GM18511 (cell line): Measurements from ENCODE around the gene DYSF.

Experiments
- ATAC-seq: cut with Tn5 transposase; IDR thresholded peaks from one replicate; pipeline ENCODE4 v1.9.1; 2021; ENCODE audit warnings: mild to moderate bottlenecking, moderate library complexity; ENCODE audit not compliant: unreplicated experiment

The DYSF gene

DNA sequence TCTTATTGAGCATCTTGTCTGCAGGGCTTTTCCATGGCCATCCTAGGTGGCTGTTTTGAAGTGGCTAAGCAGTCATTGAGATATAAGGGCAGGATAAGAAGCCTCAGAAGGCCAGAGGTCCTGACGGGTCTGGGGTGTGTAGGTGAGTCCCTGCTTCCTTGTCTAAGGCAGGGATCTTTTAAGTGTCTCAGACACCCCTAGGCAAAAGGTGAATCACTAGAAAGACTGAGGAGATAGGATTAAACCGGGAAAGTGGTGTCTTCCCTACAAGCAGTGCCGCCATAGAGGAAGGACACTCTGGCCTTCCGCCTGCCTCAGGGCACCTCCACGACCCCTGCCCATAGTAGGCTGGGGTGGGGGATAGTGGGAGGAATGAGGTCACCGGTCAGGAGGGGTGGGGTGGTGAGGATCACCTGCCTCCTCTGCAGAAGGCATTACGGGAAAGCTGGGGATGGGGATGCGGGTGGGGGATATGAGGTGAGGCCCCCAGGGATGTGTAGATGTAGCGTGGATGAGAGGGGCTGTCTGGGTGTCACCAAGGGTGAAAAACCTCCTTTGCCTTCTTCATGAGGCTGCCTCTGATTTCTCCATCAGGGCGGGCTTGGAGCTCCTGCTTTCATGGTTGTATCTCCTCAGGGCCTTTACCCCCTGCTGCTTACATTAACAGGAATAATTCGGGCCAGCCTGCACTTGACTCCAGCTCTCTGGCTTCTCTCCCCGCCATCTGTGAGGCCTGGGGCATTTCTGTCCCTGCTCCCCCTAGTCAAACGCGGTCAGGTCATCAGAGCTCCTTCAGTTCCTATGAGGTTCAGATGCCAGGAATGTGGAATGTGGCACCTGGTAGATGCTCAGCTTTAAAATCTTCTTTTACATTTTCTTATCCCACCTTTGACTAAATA lies 244.0 kb downstream of the DYSF start:
- ATAC-seq, result no peak

DNA sequence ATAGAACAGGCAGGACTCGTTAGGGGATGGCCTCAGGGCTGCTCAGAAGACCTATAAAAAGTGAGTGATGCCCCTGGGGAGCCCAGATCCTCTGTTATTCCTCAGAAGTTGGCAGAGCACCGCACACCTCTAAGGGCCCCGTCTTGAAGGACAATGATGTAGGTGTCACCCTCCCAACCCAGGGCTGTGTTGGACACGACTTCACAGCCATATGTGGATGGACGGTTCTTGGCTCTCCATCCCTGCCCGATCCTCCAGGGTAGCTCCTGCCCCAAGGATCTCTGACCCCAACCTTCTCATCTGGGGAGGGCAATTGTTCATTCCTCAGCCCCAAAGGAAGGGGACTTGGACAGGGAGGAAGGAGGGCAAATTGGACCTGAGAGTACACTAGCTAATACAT lies 246.1 kb downstream of the DYSF start:
- ATAC-seq, result no peak

DNA sequence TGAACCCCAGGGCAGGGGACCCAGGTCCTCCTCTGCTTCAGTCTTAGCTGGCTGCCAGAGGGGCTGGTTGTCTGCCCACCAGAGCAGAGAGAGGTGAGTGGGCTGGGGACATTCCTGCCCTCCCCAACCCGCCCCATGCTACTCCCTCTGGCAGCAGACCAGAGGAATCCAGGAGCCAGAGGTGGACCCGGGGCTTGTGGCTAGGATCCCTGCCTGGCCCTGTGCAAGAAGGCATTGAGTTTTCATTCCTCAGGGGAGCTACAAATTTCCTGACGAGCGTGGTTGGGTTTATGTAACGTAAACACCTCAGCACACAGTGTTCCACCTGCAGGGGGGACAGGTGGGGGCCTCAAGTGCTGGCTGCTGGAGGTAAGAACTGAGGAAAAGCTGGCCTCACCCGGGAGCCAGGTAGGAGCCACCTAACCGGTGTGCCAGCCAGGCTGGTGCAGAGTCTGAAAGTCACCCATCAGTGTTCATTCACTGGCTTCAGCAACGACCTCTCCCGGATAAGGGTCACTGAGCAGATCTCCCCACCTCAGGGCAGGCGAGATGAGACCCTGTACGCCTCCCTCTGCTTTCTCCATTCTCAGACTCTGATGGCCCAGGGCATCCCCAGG lies 246.8 kb downstream of the DYSF start:
- no peak for ATAC-seq

DNA sequence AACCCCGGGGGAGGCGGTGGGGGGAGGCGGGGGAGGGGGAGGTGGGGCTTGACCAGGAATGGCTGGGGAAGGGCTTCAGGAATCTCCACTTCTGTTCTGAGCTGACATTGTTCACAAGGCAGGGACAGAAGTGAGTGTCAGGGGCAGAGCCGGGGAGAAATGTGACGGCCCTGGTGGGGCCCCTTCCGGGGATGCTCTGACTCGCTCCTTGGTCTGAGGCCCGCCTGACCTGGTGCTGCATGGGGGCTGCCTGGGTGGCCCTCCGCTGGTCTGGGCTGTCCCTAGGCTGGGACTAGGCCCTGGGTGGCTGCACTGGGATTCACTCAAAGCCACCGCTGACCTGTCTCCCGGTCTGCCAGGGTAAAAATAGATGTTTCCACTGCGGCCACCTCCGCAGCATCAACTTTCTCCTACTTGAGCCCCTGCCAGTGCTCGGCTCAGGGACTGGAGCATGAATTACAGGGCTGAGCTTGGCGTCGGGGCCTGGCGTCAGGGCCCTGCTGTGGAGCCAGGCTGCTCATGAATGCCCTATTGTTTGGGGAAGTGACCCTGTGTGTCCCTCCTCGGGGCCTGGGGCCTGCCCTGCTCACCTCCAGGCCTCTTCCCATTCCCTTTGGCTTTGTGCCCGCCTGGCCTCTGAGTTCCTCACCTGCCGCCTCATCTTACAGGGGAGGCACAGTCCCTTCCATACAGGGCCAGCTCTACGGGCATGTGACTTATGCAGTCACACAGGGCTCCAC lies 247.5 kb downstream of the DYSF start:
- no peak for ATAC-seq

DNA sequence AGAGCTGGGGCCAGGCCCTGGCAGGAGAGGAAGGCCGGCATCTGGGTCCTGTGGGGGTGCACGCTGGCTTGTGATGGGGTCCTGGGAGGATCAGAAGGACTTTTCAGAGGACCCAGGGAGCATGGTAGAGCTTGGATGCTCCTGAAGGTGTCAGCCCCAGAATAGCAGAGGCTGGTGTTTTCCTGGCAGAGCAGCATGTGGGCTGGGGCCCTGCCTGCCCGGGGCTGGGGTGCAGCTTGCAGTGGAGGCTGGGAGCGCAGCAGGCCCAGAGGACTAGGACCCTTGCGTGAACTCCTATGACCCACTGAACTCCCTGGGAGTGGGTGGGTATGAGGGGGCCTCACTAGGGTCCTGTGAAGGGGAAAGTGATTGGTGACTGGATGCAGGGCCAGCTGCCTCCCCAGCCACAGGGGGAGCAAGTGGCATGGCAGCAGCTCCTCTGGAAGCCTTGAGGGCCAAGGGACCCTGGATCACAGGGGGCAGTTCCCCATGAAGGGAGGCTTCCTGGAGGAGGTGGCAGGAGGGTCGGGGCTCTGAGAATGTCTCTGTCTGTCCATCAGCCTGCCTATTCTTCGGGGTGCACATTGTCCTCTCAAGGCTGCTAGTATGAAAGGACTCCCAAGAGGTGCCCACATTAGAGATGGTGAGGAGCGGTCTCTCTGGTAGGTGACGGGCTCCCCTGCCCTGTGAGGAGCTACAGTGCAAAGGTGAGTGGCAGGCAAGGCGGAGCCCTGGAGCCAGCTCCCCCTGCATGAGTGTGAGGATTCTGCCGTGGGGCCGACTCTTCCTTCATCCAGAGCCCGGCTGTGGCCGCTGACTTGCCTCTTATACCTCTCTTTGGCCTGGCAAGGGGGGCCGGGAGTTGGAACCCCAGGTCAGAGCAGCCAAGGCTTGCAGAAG lies 249.0 kb downstream of the DYSF start:
- no peak for ATAC-seq

DNA sequence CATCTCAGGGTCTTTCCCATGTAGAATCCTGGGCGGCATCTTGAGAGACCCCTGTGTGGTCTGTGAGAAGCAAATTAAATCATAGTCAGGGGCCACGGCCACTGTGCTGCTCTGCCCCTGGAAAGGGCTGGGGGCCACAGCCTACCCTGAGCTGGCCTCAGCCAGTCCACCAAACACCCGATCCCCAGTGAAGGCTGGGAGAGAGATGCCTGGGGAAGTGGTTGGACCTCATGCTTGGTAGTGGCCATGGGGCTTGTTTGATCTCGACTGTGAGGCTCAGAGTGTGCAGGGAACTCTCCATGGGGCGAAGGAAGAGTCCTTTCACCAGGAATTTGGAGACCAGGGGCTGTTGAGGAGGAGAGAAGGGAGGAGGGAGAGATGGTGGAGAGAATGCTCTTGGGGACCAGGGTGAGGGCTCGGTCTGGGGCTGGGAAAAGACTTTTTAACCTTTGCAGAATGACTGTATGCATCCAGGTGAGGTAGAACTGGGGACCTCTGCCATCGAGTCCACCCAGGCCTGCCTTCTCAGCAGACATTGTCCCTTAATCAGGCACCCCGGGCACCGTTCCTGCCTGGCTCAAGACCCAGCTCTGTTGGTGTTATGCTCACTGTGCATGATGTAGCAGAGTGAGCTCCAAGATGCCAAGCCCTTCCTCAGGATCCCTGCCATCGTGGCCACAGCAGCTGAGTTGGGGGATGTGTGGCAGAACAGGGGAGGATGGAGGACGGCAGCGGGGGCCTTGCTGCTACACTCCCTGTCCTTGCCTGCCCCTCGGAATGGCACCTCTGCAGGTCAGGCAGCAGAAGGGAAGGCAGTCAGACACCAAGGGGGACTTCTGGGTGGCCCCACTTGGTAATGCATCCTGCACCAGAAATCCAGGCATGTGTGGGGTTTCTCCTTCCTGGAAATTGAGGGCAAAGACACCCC lies 249.9 kb downstream of the DYSF start:
- no peak for ATAC-seq

DNA sequence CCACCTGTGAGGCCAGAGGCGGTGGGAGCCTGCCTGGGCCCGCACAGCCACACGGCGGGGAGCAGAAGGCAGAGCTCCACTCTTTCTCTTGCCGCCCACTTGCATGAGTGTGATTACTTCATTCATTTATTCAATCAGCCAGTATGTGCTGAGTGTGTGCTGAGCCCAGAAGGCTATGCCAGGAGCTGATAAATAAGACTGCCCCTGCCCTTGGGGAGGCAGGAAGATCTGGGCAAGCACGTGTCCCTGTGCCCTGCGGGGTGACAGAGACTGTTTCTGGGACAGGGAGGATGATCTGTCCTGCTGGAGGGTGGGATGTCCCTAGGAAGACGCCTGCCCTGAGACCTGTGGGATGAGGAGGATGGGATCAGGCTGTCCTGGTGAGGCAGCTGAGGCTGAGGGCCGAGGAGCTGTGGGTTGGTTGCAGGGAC lies 250.8 kb downstream of the DYSF start:
- ATAC-seq, result no peak

DNA sequence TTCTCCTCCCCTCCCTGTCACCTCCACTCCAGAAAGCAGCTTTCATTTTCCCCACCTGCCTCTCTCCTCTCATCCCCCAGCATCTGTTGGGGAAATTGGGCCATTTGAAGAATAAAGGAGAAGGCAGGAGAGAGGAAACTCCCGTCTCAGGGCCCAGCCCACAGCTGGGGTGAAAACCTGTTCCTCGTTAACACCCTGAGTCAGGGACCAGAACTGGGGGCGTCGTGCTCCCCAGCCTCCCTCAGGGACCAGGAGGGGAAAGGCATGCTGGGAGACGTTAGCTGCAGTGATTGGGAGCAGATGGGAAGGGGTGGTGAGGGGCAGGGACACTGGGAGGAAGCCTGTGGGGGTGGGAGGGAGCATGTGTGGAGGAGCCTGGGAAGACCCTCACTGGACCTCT lies 251.3 kb downstream of the DYSF start:
- no peak for ATAC-seq

DNA sequence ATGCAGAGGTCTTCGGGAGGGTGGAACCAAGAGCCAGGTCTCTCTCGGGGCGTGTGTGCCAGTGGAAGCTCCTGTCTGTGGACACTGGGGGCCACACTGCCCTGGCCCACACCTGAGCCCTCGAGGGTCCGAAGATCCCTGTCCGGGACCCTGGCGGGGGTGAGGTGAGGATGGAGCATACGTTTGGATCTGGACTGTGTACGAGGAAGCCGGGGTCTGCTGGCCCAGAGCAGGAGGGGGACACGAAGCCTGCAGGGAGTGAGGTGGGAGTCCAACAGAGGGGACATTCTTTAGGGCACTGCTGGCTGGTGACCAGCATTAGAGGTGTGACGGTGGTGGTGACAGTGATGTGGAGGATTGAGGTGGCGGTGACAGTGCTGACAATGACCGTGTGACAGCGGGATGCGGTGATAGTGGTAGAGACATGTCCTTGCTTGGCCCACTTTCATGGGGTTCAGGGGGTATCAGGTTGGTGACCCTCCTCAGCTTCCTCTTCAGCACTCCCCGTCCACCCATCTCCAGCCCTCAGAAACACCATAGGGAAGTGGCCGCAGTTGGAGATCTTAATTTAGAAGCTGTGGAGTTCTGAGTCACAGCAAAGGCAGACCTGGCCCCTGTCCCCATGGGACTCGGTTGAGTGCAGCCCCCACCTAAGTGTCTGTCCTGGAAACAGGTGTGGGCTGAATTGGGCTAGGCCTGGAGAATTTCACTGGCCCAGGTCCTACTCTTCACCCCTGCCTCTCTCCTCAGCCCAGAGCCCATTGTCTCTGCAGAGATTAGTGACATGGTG lies 252.0 kb downstream of the DYSF start:
- no peak for ATAC-seq

DNA sequence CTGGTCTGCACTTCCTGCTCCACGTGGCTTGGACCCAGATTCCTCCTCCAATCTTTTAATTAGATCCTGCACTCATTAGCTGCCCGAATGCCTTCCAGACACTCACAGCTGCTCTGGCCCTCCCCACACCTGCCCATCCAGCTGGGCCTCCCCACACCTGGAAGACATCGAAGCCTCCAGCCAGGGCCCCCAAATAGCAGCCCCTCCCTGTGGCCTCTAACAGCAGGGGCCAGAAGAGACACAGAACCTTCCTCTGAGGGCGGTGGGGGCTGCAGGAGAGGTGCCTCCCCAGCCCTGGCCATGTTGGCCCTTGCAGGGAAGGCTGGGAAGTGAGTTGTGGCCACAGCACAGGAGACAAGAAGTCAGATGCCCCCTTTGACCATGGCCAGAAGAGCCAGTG lies 252.8 kb downstream of the DYSF start:
- ATAC-seq, result no peak

DNA sequence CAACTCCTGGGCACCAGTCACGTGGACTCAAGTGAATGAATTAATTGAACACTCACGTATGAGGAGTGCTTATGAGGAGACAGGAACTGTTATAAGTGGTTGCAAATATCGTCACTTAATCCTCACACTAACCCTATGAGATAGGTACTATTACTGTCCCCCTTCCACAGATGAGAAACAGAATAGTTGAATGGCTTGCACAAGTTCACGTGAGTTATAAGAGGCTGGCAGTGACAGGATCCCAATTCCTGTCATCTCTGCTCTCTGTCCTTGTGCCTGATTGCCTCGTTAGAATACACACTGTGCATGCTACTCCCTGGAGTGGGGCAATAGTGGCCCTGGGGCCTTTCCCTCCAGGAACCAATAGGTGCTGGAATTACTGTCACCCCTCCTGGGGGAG lies 253.5 kb downstream of the DYSF start:
- ATAC-seq, result no peak

DNA sequence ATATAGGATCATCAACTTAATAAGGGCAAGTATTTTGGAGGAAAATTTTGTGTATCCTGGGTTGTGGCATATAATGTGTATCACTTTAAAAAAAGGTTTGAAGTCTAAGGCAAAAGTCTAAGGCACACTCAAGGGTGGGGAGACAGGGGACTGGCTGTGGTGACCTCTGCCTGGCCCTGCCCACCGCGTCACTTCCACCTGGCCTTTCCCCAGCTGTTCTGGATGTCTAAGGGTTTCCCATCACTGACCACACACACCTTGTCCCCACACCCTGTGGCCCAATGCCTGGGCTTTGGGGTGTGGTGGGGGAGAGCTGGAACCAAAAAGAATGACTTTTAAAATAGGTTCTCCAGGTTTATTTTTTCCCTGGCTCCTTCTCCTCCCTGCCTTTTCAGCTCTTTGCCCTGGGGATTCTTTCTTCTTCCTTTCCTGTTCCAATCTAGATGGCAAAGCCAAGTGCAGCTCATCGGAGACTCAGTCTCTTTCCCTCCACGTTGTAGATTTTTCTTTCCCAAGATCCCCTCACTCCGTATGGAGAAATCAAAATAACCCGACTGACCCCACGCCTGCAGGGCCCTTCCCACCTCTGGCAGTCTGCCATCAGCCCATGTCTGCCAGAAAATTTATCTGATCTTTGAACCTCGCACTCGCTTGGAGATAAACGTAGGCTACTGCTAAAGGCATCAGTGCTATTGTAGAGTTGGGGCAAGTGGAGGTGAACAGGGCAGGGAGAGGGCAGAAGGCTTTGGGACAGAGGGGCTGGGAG lies 257.2 kb downstream of the DYSF start:
- ATAC-seq, result no peak

DNA sequence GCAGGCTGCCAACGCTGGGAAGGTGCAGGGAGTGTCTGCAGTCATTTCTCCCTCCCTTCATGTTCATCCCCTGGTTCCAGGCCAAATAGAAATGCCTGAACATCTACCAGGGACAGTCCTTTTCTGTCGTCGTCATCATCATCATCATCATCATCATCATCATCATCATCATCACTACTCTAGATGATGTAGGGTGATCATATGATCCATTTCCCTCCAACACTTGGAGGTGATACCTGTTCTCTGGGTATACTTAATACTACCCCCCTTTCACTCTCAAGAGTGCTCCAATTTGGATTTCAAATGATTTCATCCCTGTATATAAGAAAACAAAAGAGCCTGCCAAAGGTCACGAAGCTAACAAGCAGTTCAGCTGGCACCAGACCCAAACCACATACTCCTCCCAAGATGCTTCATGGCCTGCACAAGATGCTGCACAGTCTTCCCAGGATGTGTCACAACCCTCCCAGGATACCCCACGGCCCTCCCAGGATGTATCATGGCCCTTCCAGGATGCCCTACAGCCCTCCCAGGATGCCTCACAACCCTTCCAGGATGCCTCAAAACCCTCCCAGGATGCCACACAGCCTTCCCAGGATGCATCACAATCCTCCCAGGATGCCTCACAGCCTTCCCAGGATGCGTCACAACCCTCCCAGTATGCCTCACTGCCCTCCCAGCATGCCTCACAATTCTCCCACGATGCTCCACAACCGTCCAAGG lies 257.9 kb downstream of the DYSF start:
- no peak for ATAC-seq

DNA sequence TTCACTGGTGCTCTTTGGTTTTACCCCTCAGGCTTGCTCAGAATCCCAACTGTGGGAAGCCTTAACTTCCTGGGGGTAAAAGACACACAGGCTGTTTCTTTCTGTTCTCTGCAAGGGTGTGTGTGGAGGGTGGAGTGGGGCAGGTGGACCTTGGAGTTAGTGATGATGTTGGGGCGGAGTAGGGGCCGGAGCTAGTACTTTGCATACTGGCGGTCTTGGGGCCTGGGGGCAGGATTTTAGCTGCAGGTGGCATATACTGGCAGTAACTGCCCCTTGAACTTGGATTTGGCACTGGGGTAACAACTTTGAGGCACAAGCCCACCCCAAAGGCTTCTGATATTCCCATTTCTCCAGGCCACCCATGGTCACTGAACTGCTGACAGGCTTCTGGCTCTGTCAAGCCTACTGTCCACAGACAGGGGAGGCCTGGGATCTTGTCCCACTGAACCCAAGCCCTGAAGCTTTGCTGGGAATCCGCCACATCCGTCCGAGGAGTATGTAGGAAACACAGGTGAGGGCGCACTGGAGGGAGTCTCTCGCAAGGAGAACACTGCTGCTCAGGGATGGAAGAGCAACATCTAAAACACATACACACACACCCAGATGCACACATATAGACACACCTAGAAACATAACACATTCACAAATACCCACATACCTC lies 258.9 kb downstream of the DYSF start:
- ATAC-seq, result no peak

DNA sequence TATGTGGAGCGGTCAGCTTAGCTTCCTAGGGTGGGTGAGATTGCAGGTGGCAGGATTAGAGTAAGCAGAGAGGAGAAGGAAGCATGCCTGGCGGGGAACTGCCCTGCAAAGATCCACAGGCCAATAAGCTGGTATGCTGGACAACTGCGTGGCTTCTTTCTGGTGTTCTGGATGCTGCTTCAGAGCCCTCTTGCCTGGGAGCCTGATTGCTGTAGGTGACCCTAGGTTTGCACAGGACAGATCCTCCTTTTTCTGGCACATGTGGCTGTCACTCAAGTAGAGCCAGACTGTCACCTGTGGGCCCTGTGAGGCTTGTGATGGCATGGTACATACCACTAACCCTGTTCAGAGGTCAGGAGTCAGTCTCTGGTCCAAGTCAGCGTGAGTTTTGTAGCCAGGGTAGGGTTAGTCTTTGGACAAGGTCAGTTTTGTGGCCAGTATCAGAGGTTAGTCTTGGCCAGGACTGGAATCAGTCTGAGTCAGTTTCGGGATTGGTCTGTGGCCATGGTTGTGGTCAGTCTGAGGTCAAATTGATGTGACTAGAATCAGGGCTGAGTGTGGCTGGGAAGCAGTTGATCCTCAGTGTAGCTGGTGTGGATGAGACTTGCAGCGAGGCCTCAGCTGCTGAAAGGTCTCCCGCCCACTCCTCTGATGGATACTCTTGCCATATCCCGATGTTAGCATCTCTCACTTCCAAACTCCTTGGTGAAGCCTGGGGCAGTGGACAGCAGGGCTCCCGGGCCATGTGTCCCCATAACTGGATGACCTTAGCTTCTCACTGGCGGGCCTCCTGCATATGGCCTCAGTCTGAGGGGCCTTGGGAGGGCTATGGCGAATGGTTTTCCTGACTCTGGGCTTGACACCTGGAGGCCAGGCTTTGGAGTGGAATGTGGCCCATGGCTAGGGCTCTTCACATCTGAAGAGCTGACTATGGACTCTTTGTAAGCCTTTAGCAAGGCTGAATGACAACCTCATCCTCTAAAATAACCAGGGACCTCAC lies 260.5 kb downstream of the DYSF start:
- ATAC-seq, result no peak
